Stimulated activated CD4-positive, alpha-beta T cell treated with anti-CD3 and anti-CD28 coated beads, TNF-alpha, amount 100 ng/mL, for 48 hours (primary cell): ENCODE measurements around the gene CCDC170.
"Not testable (repeated sequence)": the region's sequence is repeated elsewhere in the genome, so short reads cannot be mapped to it uniquely, and the experiment has no call there.

ENCODE experiments used
- DNase-seq, 3 donors: peaks; one replicate each; pipeline ENCODE4 v3.0.0-alpha.2; 2020; ENCODE audit warnings: low read depth in 3 of 3

The CCDC170 gene

DNA sequence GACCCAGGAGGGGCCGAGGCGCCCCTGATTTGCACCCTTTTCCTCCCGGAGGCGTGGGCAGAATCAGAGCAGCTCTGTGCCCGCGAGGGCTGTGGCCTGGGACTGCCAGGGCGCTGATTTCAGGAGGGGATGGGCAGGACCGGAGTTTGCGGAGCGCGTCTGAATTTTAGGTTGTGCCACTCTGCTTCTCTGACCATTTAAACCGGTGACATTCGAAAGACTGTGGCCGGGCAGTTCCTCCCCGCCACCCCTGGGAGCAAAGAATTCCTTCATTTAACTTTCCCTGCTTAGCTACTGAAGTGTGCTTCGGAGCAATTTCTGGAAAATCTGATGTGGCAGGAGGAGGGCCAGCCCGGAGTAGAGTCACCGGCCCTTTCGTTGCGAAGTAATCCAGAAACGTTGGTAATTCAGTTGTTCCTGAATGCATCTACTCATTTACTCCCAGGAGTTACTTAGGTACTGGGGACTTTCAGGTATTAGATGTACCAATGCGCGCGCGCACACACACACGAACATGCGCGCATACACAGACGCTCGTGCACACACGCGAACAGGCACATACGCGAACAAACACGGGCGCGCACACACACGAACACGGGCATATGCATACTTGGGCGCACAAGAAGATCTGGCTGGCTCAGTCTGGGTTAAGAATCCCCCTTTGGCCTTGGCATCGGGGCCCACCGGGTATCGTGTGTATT, 568 bp downstream of the CCDC170 start:
- peak in 1 of 3 donors; percentile 8 for DNase-seq

GRCh38 chr6:151494936-151495320, 1.1 kb downstream of the CCDC170 start:
- no peak for DNase-seq

- DNase-seq, result no peak
Observed at GRCh38 chr6:151495380-151495779, 1.6 kb downstream of the CCDC170 start.

- DNase-seq, result no peak
Observed at GRCh38 chr6:151497905-151498304, 4.1 kb downstream of the CCDC170 start.

- DNase-seq, result no peak
Observed at GRCh38 chr6:151498327-151498726, 4.5 kb downstream of the CCDC170 start.

GRCh38 chr6:151499551-151499950, 5.7 kb downstream of the CCDC170 start:
- DNase-seq, result no peak

DNA sequence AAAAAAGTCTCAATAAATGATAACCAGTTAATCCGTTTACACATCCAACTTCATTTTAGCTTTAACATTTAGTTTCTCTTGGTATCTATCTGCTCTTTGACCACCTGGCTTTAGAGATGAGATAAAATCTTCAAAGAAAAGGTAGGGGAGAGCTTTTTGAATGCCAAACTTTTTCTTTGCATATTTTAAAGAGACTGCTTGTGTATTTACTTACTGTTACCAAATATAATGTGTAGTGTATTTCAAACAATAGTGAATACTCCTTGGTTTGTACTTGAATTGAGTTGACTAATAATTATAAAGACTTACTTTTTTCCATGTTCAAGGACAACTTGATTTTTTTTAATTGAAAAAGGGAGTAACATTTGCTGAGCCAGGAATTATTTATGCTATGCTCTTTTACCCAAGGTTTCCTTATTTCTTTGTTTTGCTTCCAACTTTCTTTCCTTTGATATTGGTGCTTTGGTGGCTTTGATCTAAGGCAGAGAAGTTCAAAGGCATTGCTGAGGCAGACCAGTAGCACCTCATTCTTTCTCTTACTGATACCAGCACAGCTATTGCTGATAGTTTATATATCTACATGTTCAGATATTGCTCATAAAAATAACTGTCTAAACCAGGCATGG, 7.8 kb downstream of the CCDC170 start:
- DNase-seq, result no peak

- no peak for DNase-seq
Observed at GRCh38 chr6:151502499-151502898, 8.7 kb downstream of the CCDC170 start.

- DNase-seq, result no peak
Observed at GRCh38 chr6:151506761-151507160, 12.9 kb downstream of the CCDC170 start.

DNA sequence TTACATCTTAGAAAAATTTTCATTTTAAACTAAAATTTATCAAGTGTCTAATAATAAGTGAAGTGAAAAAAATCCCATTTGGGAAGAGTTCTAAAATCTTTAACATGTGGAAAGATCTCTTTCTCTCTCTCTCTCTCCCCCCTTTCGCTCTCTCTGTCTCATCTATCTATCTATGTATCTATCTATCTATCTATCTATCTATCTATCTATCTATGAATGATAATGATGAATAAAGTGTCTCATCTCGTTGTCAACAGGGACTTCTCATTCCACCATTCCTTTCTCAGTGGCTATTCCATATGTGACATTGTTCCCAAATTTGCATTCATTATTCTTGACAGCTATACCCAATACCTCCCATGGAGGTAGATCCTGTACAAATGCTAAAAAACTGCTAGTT, 15.2 kb downstream of the CCDC170 start:
- DNase-seq, result no peak

- DNase-seq, result no peak
Observed at GRCh38 chr6:151512481-151512880, 18.7 kb downstream of the CCDC170 start.

GRCh38 chr6:151514000-151514730, 20.3 kb downstream of the CCDC170 start:
- no peak for DNase-seq

- DNase-seq, result not testable (repeated sequence)
Observed at GRCh38 chr6:151518992-151519391, 25.2 kb downstream of the CCDC170 start.

GRCh38 chr6:151523034-151523433, 29.2 kb downstream of the CCDC170 start:
- no peak for DNase-seq

GRCh38 chr6:151524059-151524458, 30.2 kb downstream of the CCDC170 start:
- DNase-seq, result no peak

DNA sequence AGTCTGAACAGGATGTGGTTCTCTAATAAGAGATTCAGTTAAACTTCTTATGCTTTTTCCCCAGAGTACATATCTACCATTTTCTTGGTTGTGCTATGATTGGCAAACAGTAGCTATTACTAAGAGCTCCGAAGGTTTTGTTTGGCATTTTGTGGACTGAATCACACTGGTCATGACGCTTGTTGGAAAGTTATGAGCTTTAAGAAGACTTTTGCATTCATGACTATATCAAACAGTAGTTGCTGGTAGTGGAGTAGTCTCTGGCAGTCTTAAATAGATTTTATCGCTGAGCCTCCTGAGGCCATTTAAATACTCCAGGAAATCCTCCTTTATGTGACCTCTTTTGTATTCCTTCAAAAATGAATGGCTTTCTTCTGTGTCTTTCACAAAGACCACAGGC, 40.8 kb downstream of the CCDC170 start:
- no peak for DNase-seq

GRCh38 chr6:151535476-151536187, 41.8 kb downstream of the CCDC170 start:
- no peak for DNase-seq

- no peak for DNase-seq
Observed at GRCh38 chr6:151536188-151536479, 42.3 kb downstream of the CCDC170 start.

DNA sequence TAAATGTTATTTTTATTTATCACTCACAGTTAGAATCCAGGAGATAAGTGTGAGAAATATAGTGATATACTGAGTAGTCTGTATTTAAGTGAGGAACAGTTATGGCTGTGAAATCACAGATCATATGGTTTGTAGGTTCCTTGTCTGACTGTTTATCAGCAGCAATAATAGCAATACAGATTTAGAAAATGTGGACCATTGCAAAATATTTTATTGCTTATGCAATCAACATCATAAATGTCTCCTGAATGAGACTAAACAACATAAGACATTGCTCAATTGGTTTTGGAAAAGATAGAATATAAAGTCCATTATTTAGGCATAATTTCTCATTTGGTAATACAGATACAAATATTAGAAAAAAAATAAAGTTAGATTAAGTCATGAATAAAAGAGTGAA, 43.7 kb downstream of the CCDC170 start:
- no peak for DNase-seq

GRCh38 chr6:151539506-151540268, 45.9 kb downstream of the CCDC170 start:
- no peak for DNase-seq

GRCh38 chr6:151544453-151544852, 50.6 kb downstream of the CCDC170 start:
- no peak for DNase-seq

GRCh38 chr6:151544884-151545283, 51.1 kb downstream of the CCDC170 start:
- DNase-seq, result not testable (repeated sequence)
